HG02678 (cell line): Measurements from ENCODE around the gene TMOD1.

Experiments
- ATAC-seq: cut with Tn5 transposase; IDR thresholded peaks from one replicate; pipeline ENCODE4 v1.9.1; 2021; ENCODE audit warnings: mild to moderate bottlenecking, moderate library complexity; ENCODE audit not compliant: unreplicated experiment

Gene TMOD1

DNA sequence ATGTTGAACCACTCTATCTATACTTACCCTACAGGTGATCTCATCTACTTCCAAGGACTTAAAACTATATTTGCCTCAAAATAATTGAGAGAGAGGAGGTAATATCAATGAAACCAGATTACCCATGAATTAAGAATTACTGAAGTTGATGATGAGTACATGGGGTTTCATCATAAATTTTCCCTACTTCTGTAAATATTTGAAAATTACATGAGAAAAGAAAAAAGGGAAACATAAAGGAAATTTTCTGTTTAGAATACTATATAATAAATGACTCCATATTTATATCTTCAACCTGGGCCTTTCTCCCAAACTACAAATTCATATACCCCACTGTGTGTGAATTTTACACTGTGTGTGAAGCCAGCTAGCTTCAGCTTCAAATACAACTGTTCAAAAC, 129.1 kb downstream of the TMOD1 start:
- no peak for ATAC-seq

DNA sequence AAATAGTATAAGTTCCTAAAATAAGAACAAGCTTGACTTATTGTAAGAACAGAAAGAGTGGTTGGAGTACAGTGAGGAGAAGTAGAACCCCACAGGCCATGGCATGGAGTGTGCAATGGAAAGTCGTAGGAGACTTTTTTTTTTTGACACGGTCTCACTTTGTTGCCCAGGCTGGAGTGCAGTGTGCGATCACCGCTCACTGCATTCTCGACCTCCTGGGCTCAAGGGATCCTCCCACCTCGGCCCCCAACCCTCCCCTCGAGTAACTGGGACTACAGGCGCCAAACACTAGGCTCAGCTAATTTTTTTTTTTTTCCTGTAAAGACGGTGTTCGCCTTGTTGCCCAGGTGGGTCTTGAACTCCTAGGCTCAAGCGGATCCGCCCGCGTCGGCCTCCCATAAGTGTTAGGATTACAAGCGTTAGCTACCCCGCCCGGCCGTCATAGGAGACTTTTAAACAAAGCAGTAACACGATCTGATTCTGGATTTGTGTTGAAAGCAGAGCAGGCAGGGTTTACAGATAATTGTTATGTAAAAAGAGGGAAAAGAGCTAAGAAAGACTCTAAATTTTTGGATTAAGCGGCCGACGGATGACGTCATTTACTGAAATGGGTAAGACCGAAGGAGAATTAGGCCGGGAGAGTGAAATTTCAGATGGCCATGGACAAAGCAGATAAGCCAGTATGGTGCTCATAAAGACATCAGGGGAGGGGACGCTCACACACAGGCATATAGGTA, 130.9 kb downstream of the TMOD1 start:
- peak; percentile 4 for ATAC-seq

GRCh38 chr9:97632985-97633858, 131.8 kb downstream of the TMOD1 start, which contains the start of the genes NCBP1 and TSTD2:
NCBP1 (plus strand) TSS chr9:97633821; CDS start chr9:97633882, 61 bp downstream.
TSTD2 (minus strand) TSS chr9:97633368; CDS start chr9:97627562, 5,806 bp downstream.
- ATAC-seq: peak; percentile 89

DNA sequence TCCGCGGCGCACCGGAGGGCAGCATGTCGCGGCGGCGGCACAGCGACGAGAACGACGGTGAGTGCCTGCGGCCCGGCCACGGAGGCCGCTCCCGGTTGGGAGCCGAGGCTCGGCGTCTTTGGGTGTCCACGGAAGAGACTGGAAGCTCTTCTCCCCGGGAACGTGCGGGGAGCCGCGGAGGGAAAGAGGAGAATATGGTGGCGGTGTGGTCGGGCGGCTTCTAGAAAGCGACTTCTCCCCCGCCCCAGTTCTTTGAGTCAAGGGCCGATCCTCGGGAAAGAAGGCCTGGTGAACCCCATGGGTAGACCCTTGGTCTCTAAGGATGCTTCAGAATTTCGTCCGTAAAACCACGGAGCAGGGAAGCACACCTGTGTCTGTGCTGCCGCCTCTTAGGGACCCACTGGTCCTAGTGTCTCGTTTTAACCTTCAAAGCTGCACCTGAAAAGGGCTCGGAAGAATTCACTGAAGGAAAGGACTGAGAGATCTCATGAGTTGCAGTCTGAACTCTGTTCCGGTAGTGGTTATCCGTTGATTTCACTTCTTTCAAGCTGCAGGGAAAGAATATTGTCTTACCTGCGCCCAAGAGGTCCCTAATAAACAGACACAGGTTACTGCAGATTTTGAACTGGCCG, 132.5 kb downstream of the TMOD1 start:
- peak; percentile 0 for ATAC-seq

DNA sequence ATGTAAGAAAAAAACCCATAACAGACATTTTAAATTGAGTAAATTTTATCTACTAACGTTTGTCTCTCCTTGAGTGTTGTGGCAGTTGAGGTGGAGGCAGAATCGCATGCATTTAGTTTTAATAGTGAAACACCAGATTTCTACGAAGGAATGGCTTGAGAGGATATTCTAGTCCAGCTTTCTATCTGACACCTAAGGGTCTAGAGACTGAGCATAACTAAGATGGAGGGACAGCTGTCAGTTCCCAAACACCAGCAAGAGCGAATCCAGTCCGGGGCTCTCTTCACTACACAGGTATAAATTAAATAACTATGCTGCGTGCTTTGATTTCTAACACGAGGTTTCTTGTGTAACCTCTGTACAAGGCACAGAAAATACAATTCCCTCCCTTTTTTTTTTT, 133.6 kb downstream of the TMOD1 start:
- ATAC-seq: no peak

DNA sequence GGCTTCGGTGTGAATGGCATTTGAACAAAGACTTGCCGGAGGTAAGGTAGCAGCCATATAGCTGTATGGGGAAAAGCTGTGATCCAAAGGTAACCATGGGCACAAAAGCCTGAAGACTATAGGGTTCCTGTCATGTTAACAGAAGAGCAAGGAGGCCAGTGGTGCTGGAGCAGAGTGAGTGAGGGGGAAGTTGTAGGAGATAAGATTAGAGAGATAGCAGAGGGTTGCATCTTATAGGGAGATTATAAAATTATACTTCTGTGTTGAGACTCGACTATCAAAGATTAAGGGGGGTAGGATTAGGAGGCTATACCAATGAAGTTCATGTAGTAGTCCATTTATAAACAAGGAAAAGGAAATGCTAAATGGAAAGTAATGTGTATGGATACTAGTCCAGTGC, 135.4 kb downstream of the TMOD1 start:
- ATAC-seq: no peak

GRCh38 chr9:97638666-97639065, 137.2 kb downstream of the TMOD1 start:
- no peak for ATAC-seq

DNA sequence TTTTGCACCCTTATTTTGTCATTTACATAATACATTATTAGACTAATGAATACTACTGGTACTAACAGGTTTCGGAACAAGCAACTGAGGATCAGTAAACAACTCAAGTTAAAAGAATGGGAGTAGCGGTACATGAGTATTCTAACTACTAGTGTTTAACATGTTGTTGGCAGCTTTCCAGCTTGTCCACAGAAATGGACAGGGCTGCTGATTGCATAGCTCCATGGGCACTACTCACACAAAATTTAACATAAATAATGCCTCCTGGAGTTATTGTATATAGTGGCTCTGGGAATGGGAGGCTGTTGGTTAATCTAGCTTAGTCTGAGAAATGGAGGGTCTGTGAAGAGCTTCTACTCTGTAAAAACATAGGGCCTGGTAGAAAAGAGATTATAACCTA, 138.9 kb downstream of the TMOD1 start:
- no peak for ATAC-seq

DNA sequence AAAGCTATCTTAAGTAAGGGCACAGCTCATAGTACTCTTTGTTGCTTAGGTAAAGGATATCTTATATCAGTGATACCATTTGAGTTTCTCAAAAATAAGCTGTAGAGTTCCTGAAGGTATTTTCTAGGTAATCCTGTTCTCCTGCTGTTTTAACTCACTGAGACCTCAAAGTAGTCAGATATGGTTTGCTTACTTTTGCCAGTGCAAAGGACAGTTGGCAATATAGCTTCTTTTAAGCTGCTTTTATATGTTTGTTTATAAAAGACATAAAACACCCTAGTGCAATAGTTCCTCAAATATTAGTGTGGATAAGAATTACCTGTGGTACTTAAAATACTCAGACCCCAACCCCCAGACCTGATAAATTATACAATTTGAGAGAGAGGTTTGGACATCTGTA, 144.3 kb downstream of the TMOD1 start:
- no peak for ATAC-seq

DNA sequence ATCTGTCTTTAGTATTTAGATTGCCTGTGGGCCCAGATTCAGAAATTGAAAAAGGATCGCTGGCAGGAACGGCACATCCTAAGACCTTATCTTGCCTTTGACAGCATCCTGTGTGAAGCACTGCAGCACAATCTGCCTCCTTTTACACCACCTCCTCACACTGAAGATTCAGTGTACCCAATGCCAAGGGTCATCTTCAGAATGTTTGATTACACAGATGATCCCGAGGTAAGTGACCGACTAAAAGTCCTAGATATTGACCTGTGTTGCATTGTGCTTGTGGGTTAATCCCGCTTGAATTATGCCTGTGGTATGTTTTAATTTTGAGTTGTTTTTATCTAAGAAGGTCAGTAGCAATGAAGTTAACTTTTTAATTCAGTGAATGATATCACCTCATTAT, 146.5 kb downstream of the TMOD1 start:
- no peak for ATAC-seq
